CD8-positive, alpha-beta memory T cell (primary cell): ENCODE results near the gene SEPHS2. TPM values are rescaled to one million over a fixed set of nuclear protein-coding genes. Genes with fewer than 3 reads are reported as not detected.
A peak's percentile ranks its signal among the peaks of the same experiment; 100 is the strongest.
"Not testable (repeated sequence)": the region's sequence is repeated elsewhere in the genome, so short reads cannot be mapped to it uniquely, and the experiment has no call there.

Source experiments
- CTCF ChIA-PET: fragments of 350-600 bp; sonication (Branson Sonifier 250); formaldehyde crosslinking; loops from one replicate; lab custom pipeline; 2021; ENCODE audit warnings: antibody characterized with exemption; lab: Charles Lee
- POLR2A ChIA-PET: fragments of 350-600 bp; sonication (Branson Sonifier 250); formaldehyde crosslinking; loops from one replicate; lab custom pipeline; 2021; ENCODE audit warnings: antibody characterized with exemption; lab: Charles Lee
- DNase-seq, 5 donors: peaks; one replicate each; pipeline versions ENCODE4 v3.0.0 to v3.0.0-alpha.2; 2020 to 2022; ENCODE audit warnings: mixed read lengths in 1 of 5
- H3K27ac ChIP-seq: one replicate; pipeline ENCODE4 v1.7.0; 2013; ENCODE audit warnings: low read depth, mild to moderate bottlenecking, low read length, moderate library complexity
- H3K27me3 ChIP-seq: 2 replicates; pipeline ENCODE4 v1.7.0; 2013; ENCODE audit warnings: low read length, mild to moderate bottlenecking; ENCODE audit not compliant: insufficient read depth, poor library complexity, severe bottlenecking
- H3K36me3 ChIP-seq: 2 replicates; pipeline ENCODE4 v1.7.0; 2013; ENCODE audit warnings: mild to moderate bottlenecking, low read length, moderate library complexity; ENCODE audit not compliant: insufficient read depth
- H3K4me1 ChIP-seq: 2 replicates; pipeline ENCODE4 v1.7.0; 2013; ENCODE audit warnings: mild to moderate bottlenecking, low read length, moderate library complexity; ENCODE audit not compliant: insufficient read depth
- H3K4me3 ChIP-seq: 2 replicates; pipeline ENCODE4 v1.7.0; 2013; ENCODE audit warnings: mild to moderate bottlenecking, low read length
- H3K9me3 ChIP-seq: 2 replicates; pipeline ENCODE4 v1.7.0; 2013; ENCODE audit warnings: mild to moderate bottlenecking, low read length
- H3K27ac Mint-ChIP-seq, 8 donors: one replicate each; pipeline ENCODE4 v1.8.0; 2020 to 2021; ENCODE audit warnings: mixed read lengths in 8 of 8, mild to moderate bottlenecking in 6 of 8, inconsistent platforms in 3 of 8, moderate library complexity in 3 of 8
- H3K27me3 Mint-ChIP-seq, 2 donors: one replicate each; pipeline ENCODE4 v1.8.0; 2020 to 2021; ENCODE audit warnings: mixed read lengths in 2 of 2, mild to moderate bottlenecking in 1 of 2, moderate library complexity in 1 of 2
- H3K36me3 Mint-ChIP-seq, 3 donors: one replicate each; pipeline ENCODE4 v1.8.0; 2020 to 2021; ENCODE audit warnings: mixed read lengths in 3 of 3, inconsistent platforms in 1 of 3, mild to moderate bottlenecking in 1 of 3
- H3K4me1 Mint-ChIP-seq, 3 donors: one replicate each; pipeline ENCODE4 v1.8.0; 2020 to 2021; ENCODE audit warnings: mixed read lengths in 3 of 3, inconsistent platforms in 1 of 3, mild to moderate bottlenecking in 1 of 3
- H3K4me3 Mint-ChIP-seq, 7 donors: one replicate each; pipeline ENCODE4 v1.8.0; 2020 to 2021; ENCODE audit warnings: mixed read lengths in 7 of 7, mild to moderate bottlenecking in 6 of 7, moderate library complexity in 4 of 7, inconsistent platforms in 2 of 7
- H3K9me3 Mint-ChIP-seq, 5 donors: one replicate each; pipeline ENCODE4 v1.8.0; 2020 to 2022; ENCODE audit warnings: mixed read lengths in 5 of 5, mild to moderate bottlenecking in 3 of 5, moderate library complexity in 2 of 5, inconsistent platforms in 1 of 5
- polyA plus RNA-seq: library from polyadenylated mRNA; unstranded; fragments of 300-500 nt; fragmentation: Illumina TruSeq; gene quantifications from one replicate; pipeline ENCODE4 v1.2.3, GENCODE V29; 2021
- total RNA-seq, 2 experiments: library from RNA; stranded (reverse); gene quantifications; one replicate each; pipeline ENCODE4 v1.2.3, GENCODE V29; 2021

SEPHS2 gene
- total and polyA plus RNA-seq, 3 experiments from 2014 or later = 59.0 to 71.0 (median 68.2) TPM

DNA sequence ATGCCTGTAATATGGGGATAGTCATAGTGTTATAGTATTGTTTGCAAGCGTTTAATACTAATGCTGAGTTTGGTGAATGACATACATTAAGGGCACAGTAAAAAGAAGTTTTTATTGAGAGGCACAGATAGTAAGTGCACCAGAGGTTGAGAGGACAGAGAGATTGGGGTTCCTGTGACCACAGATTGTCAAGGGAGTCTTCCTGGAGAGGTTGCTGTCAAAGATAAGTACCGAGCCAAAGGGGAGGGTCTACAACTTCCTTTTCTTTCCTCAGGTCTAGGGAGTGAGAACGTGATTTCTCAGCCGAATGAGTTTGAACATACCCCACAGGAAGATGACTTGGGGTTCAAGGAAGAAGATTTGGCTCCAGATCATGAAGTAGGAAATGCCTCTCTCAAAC is 48.6 kb downstream of the SEPHS2 start:
- Histone ChIP-seq H3K36me3 (no peaks in the 10 kb centered on the region), H3K9me3 (no peaks in the 10 kb centered on the region), H3K27me3 (no peaks in the 10 kb centered on the region), H3K4me1 (peaks cover 25% of the 10 kb centered on the region), H3K27ac (no peak overlapping the region), H3K4me3 (no peak overlapping the region)
- Mint-ChIP-seq H3K9me3 (peaks cover 0 to 2% (median 0%) of the 10 kb centered on the region in 5 donors), H3K4me1 (peaks cover 37 to 58% (median 42%) of the 10 kb centered on the region in 3 donors), H3K4me3 (peak overlapping the region; percentile 45 to 93 (median 86)), H3K36me3 (peaks cover 0 to 27% (median 5%) of the 10 kb centered on the region in 3 donors), H3K27me3 (no peaks in the 10 kb centered on the region), H3K27ac (peak overlapping the region; percentile 32 to 94 (median 63))
- ChIA-PET CTCF (interaction anchor here (0.6 to 3.6 kb wide), 4 partner anchors 9 to 155 kb away, joined by 4 to 19 read pairs (median 16); partner anchors contain the start of genes SEPTIN1 and ZNF771), POLR2A (interaction anchor here (0.6 to 0.9 kb wide), 4 partner anchors 14 to 612 kb away, joined by 3 to 8 read pairs (median 4); no protein-coding TSS in a partner anchor)
- no peak for DNase-seq

DNA sequence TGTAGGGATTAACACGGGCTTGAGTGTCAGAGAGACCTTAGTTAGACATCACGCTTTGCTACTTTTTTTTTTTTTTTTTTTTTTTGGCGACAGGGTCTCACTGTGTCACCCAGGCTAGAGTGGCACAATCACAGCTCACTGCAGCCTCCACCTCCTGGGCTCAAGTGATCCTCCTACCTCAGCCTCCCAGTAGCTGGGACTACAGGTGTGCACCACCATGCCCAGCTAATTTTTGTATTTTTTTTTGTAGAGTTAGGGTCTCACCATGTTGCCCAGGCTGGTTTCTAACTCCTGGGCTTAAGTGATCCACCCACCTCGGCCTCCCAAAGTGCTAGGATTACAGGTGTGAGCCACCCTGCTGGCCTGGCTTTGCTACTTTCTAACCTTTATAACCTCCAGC is 49.0 kb downstream of the SEPHS2 start:
- H3K27me3 ChIP-seq, H3K27me3 Mint-ChIP-seq, DNase-seq, H3K27ac ChIP-seq, H3K9me3 Mint-ChIP-seq, H3K36me3 ChIP-seq, H3K9me3 ChIP-seq: not testable (repeated sequence)
- Mint-ChIP-seq H3K27ac (peak overlapping the region in 5 of 8 donors; percentile 32 to 82 (median 62)), H3K4me3 (peak overlapping the region; percentile 45 to 93 (median 88)), H3K4me1 (peaks cover 35 to 56% (median 40%) of the 10 kb centered on the region in 3 donors), H3K36me3 (peaks cover 0 to 27% (median 5%) of the 10 kb centered on the region in 3 donors)
- Histone ChIP-seq H3K4me1 (peaks cover 25% of the 10 kb centered on the region), H3K4me3 (peak overlapping the region; percentile 60)
- POLR2A ChIA-PET = interaction anchor here (0.7 to 1.9 kb wide), 2 partner anchors 11 to 612 kb away, joined by 4 to 16 read pairs; partner anchors contain the start of gene ZNF771
- CTCF ChIA-PET = interaction anchor here (0.5 to 3.6 kb wide), 5 partner anchors 9 to 423 kb away, joined by 3 to 19 read pairs (median 14); partner anchors contain the start of genes SEPTIN1, TAOK2 and ZNF771

DNA sequence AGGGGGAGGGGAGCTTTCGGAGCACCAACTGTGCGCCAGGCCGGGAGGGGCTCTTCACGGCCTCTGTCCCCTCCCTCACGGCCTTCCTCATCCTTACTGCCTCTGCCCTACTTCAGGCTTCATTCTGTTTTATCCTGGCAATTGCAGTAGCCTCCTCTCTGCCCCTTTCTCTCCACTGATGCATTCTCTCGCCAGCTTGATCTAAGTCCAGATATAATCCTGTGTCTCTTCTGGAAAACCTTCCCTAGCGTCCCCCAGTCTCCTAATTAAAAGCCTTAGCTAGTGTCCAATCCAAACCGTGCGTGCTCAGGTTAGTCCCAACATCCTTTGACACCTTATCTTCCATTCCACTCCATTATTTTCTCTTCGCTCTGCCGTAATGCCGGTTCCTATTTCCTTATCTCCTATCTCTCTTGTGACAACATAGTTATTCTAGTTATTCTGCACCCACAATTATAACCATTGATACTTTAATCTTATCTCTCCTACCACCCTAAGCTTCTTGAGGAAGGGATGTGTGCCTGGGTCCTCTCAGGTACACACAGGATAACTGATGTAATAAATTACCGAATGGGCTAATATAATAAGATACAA is 49.6 kb downstream of the SEPHS2 start:
- Mint-ChIP-seq H3K9me3 (peaks cover 0 to 2% (median 0%) of the 10 kb centered on the region in 5 donors), H3K4me1 (peaks cover 33 to 53% (median 36%) of the 10 kb centered on the region in 3 donors), H3K27me3 (no peaks in the 10 kb centered on the region), H3K27ac (peak overlapping the region in 7 of 8 donors; percentile 28 to 89 (median 82)), H3K36me3 (peaks cover 0 to 27% (median 5%) of the 10 kb centered on the region in 3 donors), H3K4me3 (peak overlapping the region; percentile 72 to 93 (median 88))
- POLR2A ChIA-PET = interaction anchor here (0.7 to 1.9 kb wide), 6 partner anchors 11 to 611 kb away, joined by 3 to 24 read pairs (median 6); partner anchors contain the start of genes SEPTIN1 and ZNF771
- Histone ChIP-seq H3K9me3 (no peaks in the 10 kb centered on the region), H3K27me3 (no peaks in the 10 kb centered on the region), H3K4me1 (peaks cover 25% of the 10 kb centered on the region), H3K4me3 (peak overlapping the region; percentile 60), H3K27ac (peak overlapping the region; percentile 6), H3K36me3 (no peaks in the 10 kb centered on the region)
- CTCF ChIA-PET = interaction anchor here (0.5 to 3.6 kb wide), 6 partner anchors 10 to 422 kb away, joined by 3 to 19 read pairs (median 8); partner anchors contain the start of genes SEPTIN1, TAOK2 and ZNF771
- DNase-seq = no peak

DNA sequence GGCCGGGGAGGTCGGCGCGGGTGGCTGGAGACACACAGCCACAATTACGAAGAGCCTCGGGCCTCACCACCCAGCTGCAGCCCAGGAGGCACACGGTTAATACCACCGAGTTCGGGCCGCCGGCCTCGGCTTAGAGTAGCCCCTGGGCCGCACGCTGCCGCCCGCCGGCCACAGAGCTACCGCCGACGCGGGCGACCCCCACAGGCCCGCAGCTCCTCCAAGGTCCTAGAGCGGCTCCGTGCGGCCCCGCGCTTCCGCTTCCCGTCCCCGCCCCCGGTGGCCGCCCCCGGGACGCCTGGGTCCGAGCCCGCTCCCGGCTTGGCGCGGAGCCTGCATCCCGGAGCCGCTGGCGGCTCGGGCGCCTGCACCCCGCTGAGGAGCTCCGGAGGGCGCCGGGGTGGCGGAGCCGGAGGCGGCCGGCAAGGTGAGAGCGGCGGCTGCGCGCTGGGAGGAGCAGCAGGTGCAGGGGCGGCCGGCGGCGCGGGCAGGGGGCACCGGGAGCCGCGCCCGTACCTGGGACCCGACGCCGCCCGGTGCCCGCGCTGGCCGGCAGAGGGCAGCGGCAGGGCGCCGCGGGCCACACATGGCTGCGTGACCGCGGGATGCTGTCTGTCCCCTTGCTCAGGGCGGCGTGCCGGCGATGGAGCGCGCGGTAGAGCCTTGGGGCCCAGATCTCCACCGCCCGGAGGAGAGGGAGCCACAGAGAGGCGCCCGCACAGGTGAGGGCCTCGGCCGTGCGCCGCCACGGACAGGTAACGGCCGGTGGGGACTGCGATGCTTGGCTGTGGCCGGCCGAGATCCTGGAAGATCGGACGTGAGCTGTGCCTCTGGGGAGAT is 50.3 kb downstream of the SEPHS2 start, which contains the start of gene ZNF48:
TSS of gene ZNF48 (plus strand) at position 266 of the 837 bp plus-strand sequence. CDS start at position 641, 375 bp downstream.
- no peaks in the 10 kb centered on the region for H3K27me3 ChIP-seq
- Mint-ChIP-seq H3K27me3 (no peaks in the 10 kb centered on the region), H3K36me3 (peaks cover 0 to 27% (median 5%) of the 10 kb centered on the region in 3 donors), H3K4me1 (peaks cover 30 to 48% (median 33%) of the 10 kb centered on the region in 3 donors), H3K9me3 (peaks cover 0 to 2% (median 0%) of the 10 kb centered on the region in 5 donors), H3K4me3 (peak within 1 kb of the TSS; percentile 72 to 93 (median 89)), H3K27ac (peak within 1 kb of the TSS; percentile 44 to 98 (median 86))
- no peaks in the 10 kb centered on the region for H3K9me3 ChIP-seq
- CTCF ChIA-PET = interaction anchor here (0.8 to 3.6 kb wide), 6 partner anchors 11 to 30 kb away, joined by 3 to 19 read pairs (median 8); partner anchors contain the start of genes SEPTIN1 and ZNF771
- DNase-seq = peak; percentile 37 to 64 (median 58)
- POLR2A ChIA-PET = interaction anchor here (0.5 to 1.9 kb wide), 9 partner anchors 12 to 280 kb away, joined by 3 to 24 read pairs (median 3); partner anchors contain the start of genes SEPTIN1, TBC1D10B and ZNF771
- peak within 1 kb of the TSS; percentile 52 for H3K27ac ChIP-seq
- H3K4me3 ChIP-seq = peak within 1 kb of the TSS; percentile 60
- peaks cover 25% of the 10 kb centered on the region for H3K4me1 ChIP-seq
- H3K36me3 ChIP-seq = no peaks in the 10 kb centered on the region

DNA sequence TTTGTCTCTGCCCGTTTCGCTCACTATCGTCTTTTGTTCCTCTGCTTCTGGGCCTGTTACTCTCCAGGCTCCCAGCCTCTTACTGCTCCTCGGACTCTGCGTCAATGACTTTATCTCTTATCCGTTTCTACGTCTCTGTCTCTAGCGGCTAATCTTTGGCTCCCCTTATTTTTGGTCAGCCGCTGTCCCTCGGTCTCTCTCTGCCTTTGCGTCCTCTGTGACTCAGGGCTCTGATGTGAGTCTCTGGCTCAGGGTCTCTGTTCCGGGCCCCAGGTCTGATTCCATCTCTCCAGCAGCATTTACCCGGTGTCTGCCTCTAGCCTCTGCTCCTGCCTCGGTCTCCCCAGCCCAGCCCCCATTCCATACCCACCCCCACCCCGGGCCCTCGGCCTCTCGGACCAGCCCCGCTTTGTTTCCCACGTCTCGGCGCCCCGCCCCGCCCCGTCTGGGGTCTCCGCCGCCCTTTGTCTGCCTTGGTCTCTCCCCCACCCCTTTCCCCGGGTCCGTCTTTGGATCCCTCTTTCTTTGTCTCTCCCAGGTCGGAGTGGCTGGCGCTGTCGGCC is 51.0 kb downstream of the SEPHS2 start:
- CTCF ChIA-PET = interaction anchor here (0.8 to 3.6 kb wide), 6 partner anchors 11 to 30 kb away, joined by 3 to 19 read pairs (median 8); partner anchors contain the start of genes SEPTIN1 and ZNF771
- Histone ChIP-seq H3K4me1 (peaks cover 21% of the 10 kb centered on the region), H3K9me3 (no peaks in the 10 kb centered on the region), H3K27ac (peak overlapping the region; percentile 52), H3K36me3 (no peaks in the 10 kb centered on the region), H3K4me3 (peak overlapping the region; percentile 53), H3K27me3 (no peaks in the 10 kb centered on the region)
- Mint-ChIP-seq H3K4me3 (peak overlapping the region; percentile 72 to 92 (median 79)), H3K27me3 (no peaks in the 10 kb centered on the region), H3K9me3 (peaks cover 0 to 2% (median 0%) of the 10 kb centered on the region in 5 donors), H3K36me3 (peaks cover 0 to 24% (median 5%) of the 10 kb centered on the region in 3 donors), H3K4me1 (peaks cover 23 to 41% (median 27%) of the 10 kb centered on the region in 3 donors), H3K27ac (peak overlapping the region; percentile 44 to 98 (median 76))
- POLR2A ChIA-PET = interaction anchor here (0.5 to 1.9 kb wide), 7 partner anchors 12 to 280 kb away, joined by 3 to 24 read pairs (median 3); partner anchors contain the start of genes SEPTIN1, TBC1D10B and ZNF771
- DNase-seq = no peak

Other genes with a start within 250 kb of the SEPHS2 start
- gene SULT1A3, start 246.6 kb downstream of the SEPHS2 start, total RNA-seq = 10 to 100 TPM; 12.7 to 17.6 TPM
- gene SULT1A3, start 246.6 kb downstream of the SEPHS2 start, polyA plus RNA-seq = 1.4 TPM
- gene NPIPB13, start 197.4 kb downstream of the SEPHS2 start, total RNA-seq = 10 to 100 TPM; 10.2 to 12.0 TPM
- gene NPIPB13, start 197.4 kb downstream of the SEPHS2 start, polyA plus RNA-seq = 1.2 TPM
- gene CD2BP2, start 90.6 kb downstream of the SEPHS2 start, total RNA-seq = 10 to 100 TPM; 84.5 to 89.5 TPM
- gene CD2BP2, start 90.6 kb downstream of the SEPHS2 start, polyA plus RNA-seq = 27.2 TPM
- gene TBC1D10B, start 75.4 kb downstream of the SEPHS2 start, total RNA-seq = 10 to 100 TPM; 59.0 to 61.4 TPM
- gene TBC1D10B, start 75.4 kb downstream of the SEPHS2 start, polyA plus RNA-seq = 17.3 TPM
- gene MYL11, start 71.1 kb downstream of the SEPHS2 start, total RNA-seq = 1 to 10 TPM; 1.9 to 2.4 TPM
- gene MYL11, start 71.1 kb downstream of the SEPHS2 start, polyA plus RNA-seq = 4.6 TPM
- gene SEPTIN1, start 63.3 kb downstream of the SEPHS2 start, total RNA-seq = 100 to 1,000 TPM; 187 to 193 TPM
- 227 TPM for gene SEPTIN1, start 63.3 kb downstream of the SEPHS2 start, polyA plus RNA-seq
- gene ZNF48, start 50.5 kb downstream of the SEPHS2 start, total RNA-seq = 10 to 100 TPM; 18.4 to 19.3 TPM
- 10.2 TPM for gene ZNF48, start 50.5 kb downstream of the SEPHS2 start, polyA plus RNA-seq
- 1 to 10 TPM; 7.3 to 9.8 TPM for gene ZNF771, start 38.3 kb downstream of the SEPHS2 start, total RNA-seq
- gene ZNF771, start 38.3 kb downstream of the SEPHS2 start, polyA plus RNA-seq = 6.0 TPM
- 100 to 1,000 TPM; 174 to 175 TPM for gene DCTPP1, start 15.8 kb downstream of the SEPHS2 start, total RNA-seq
- gene DCTPP1, start 15.8 kb downstream of the SEPHS2 start, polyA plus RNA-seq = 73.7 TPM
- 100 to 1,000 TPM; 333 to 363 TPM for gene ITGAL, start 26.9 kb upstream of the SEPHS2 start, total RNA-seq
- 256 TPM for gene ITGAL, start 26.9 kb upstream of the SEPHS2 start, polyA plus RNA-seq
- gene ZNF768, start 80.7 kb upstream of the SEPHS2 start, total RNA-seq = 10 to 100 TPM; 13.5 to 15.1 TPM
- 2.5 TPM for gene ZNF768, start 80.7 kb upstream of the SEPHS2 start, polyA plus RNA-seq
- gene ZNF747, start 89.0 kb upstream of the SEPHS2 start, total RNA-seq = 10 to 100 TPM; 13.5 to 17.0 TPM
- 8.4 TPM for gene ZNF747, start 89.0 kb upstream of the SEPHS2 start, polyA plus RNA-seq
- gene ZNF764, start 112.5 kb upstream of the SEPHS2 start, total RNA-seq = 10 to 100 TPM; 15.1 to 15.7 TPM
- gene ZNF764, start 112.5 kb upstream of the SEPHS2 start, polyA plus RNA-seq = 8.9 TPM
- 10 to 100 TPM in 1 of 2 experiments, 1 to 10 TPM in 1; 9.6 to 10.8 TPM for gene ZNF688, start 125.8 kb upstream of the SEPHS2 start, total RNA-seq
- 28.5 TPM for gene ZNF688, start 125.8 kb upstream of the SEPHS2 start, polyA plus RNA-seq
- gene ZNF785, start 139.8 kb upstream of the SEPHS2 start, total RNA-seq = 10 to 100 TPM; 10.9 to 13.0 TPM
- 4.8 TPM for gene ZNF785, start 139.8 kb upstream of the SEPHS2 start, polyA plus RNA-seq
- 10 to 100 TPM; 14.6 to 15.7 TPM for gene ZNF689, start 164.5 kb upstream of the SEPHS2 start, total RNA-seq
- 13.7 TPM for gene ZNF689, start 164.5 kb upstream of the SEPHS2 start, polyA plus RNA-seq
- gene PRR14, start 205.1 kb upstream of the SEPHS2 start, total RNA-seq = 10 to 100 TPM; 87.5 to 92.5 TPM
- gene PRR14, start 205.1 kb upstream of the SEPHS2 start, polyA plus RNA-seq = 29.7 TPM
- 100 to 1,000 TPM; 115 to 124 TPM for gene FBRS, start 212.6 kb upstream of the SEPHS2 start, total RNA-seq
- 7.1 TPM for gene FBRS, start 212.6 kb upstream of the SEPHS2 start, polyA plus RNA-seq